Mucosa of descending colon (tissue), 3 donors: Measurements from ENCODE around the gene TRIM23. TPM values are rescaled to one million over a fixed set of nuclear protein-coding genes. Genes with fewer than 3 reads are reported as not detected.
A peak's percentile ranks its signal among the peaks of the same experiment; 100 is the strongest.

ENCODE experiments used
- ATAC-seq: fragments of 200-7000 bp; cut with Tn5 transposase; one replicate; pipeline ENCODE4 v1.9.1; 2020; ENCODE audit warnings: mild to moderate bottlenecking, moderate library complexity
- DNase-seq, 3 donors: peaks; one replicate each; pipeline ENCODE4 v3.0.0-alpha.2; 2020
- H3K36me3 ChIP-seq: fragments of 200-600 bp; one replicate; pipeline ENCODE4 v1.8.0; 2021; ENCODE audit warnings: low read depth, mild to moderate bottlenecking
- H3K4me1 ChIP-seq: fragments of 200-600 bp; one replicate; pipeline ENCODE4 v1.8.0; 2021; ENCODE audit warnings: low read depth, mild to moderate bottlenecking
- H3K4me3 ChIP-seq: fragments of 200-600 bp; one replicate; pipeline ENCODE4 v1.8.0; 2021; ENCODE audit warnings: mild to moderate bottlenecking
- H3K9me3 ChIP-seq: fragments of 200-600 bp; one replicate; pipeline ENCODE4 v1.8.0; 2021; ENCODE audit warnings: mild to moderate bottlenecking
- intact Hi-C, 2 donors: fragments of 100-400 bp; cut with DNase I in 1 of 2; cut with micrococcal nuclease in 1 of 2; formaldehyde crosslinking; loops; one replicate each; pipeline versions ENCODE4 v1.11.0 to v1.11.1; 2022; cut with DNase I, micrococcal nuclease
- total RNA-seq, 3 donors: library from RNA; stranded (reverse); fragmentation: NEBNext Ultra II Directional in 2 of 3; extraction: Animal tissue kit (Norgen Biotek cat#: 25700) in 2 of 3; gene quantifications; one replicate each; pipeline versions ENCODE4 v1.2.1 to v1.2.4, GENCODE V29; 2021 to 2023
- TF ChIP-seq, protein P1 (sequence below): fragments of 200-600 bp; IDR thresholded peaks from one replicate; pipeline ENCODE4 v1.8.0; 2022; ENCODE audit warnings: antibody characterized with exemption, mild to moderate bottlenecking
- donor health status: DM: no; HTN: no; CAD: no; lungs with moderate emphysema.
- donor health status: DM: no; HTN: no; CAD: no.
- donor health status: DM: no; HTN: yes; CAD: no.

Gene TRIM23
- total RNA-seq, 3 donors from 2014 or later, result 5.5 to 22.8 (median 8.5) TPM

DNA sequence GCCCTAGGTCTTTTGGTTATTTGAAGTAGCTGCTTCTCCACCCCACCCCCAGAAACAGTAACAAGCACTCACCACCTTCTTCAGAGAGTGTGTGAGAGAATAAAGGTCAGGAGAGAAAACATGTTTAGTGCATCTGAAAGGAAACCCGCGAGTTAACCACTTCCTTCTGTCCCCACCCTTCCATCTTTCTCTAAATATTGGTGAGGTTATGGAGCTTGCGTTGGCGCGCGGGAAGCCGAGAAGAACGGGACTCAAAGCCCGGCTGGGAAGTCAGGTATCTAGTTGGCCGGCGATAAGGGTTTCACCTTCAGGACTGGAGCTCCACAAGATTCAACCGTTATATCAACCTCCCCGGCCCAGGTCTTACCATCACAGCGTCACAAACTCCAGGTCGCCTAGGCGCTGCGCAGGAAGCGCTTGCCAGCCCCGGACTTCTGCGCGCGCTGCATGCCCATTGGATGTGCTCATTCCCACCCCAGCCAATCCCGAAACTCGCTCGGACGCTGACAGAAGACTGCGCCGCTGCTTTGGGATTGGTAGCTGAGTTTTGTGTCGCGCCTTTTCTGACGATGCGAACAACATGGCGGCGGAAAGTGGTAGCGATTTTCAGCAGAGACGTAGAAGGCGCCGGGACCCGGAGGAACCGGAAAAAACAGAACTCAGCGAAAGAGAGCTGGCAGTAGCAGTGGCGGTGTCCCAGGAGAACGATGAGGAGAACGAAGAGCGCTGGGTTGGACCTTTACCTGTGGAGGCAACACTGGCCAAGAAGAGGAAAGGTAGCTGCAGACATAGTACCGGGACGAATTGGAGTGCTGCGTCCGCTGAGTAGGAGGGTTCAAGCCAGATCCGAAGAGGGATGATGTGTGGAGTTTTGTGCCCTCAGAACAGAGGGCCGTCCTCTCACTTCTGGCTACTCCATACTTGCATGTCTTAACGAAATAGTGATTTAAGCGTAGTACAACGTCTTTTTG is 61.1 kb downstream of the TRIM23 start, which contains the start of the genes CENPK and PPWD1:
TSS of gene CENPK (minus strand) at position 438 of the 971 bp plus-strand sequence. CDS start 8,261 bp downstream, outside the sequence.
TSS of gene PPWD1 (plus strand) at position 566 of the 971 bp plus-strand sequence. CDS start at position 581, 15 bp downstream.
- DNase-seq, result peak; percentile 95 to 97 (median 96)
- Histone ChIP-seq H3K36me3 (no peaks in the 10 kb centered on the region), H3K9me3 (no peaks in the 10 kb centered on the region), H3K4me1 (peaks cover 15% of the 10 kb centered on the region), H3K4me3 (peak within 1 kb of the TSS; percentile 52)
- peak; percentile 100 for ATAC-seq
- intact Hi-C loops, result no loop called here
- TF ChIP-seq, protein P1, sequence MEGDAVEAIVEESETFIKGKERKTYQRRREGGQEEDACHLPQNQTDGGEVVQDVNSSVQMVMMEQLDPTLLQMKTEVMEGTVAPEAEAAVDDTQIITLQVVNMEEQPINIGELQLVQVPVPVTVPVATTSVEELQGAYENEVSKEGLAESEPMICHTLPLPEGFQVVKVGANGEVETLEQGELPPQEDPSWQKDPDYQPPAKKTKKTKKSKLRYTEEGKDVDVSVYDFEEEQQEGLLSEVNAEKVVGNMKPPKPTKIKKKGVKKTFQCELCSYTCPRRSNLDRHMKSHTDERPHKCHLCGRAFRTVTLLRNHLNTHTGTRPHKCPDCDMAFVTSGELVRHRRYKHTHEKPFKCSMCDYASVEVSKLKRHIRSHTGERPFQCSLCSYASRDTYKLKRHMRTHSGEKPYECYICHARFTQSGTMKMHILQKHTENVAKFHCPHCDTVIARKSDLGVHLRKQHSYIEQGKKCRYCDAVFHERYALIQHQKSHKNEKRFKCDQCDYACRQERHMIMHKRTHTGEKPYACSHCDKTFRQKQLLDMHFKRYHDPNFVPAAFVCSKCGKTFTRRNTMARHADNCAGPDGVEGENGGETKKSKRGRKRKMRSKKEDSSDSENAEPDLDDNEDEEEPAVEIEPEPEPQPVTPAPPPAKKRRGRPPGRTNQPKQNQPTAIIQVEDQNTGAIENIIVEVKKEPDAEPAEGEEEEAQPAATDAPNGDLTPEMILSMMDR, result no peak

DNA sequence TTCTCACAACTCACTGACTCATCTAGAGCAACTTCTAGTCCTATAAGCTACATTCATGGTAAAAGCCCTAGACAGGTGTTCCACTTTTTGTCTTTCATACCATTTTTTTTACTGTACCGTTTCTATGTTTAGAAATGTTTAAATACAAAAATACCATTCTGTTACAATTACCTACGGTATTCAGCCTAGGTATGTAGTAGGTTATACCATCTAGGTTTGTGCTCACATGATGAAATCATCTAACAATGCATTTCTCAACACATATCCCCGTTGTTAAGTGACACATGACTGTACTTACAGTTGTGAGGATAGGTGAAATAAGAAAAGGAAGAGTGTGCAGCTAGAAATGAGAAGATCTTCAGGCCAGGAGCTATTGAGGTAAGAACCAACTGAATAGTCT is 67.4 kb downstream of the TRIM23 start:
- no peaks in the 10 kb centered on the region for H3K36me3 ChIP-seq
- intact Hi-C loops, result no loop called here
- no peaks in the 10 kb centered on the region for H3K9me3 ChIP-seq
- TF ChIP-seq, protein P1, result no peak
- ATAC-seq, result no peak
- no peak overlapping the region for H3K4me3 ChIP-seq
- H3K4me1 ChIP-seq, result no peaks in the 10 kb centered on the region
- DNase-seq, result no peak

DNA sequence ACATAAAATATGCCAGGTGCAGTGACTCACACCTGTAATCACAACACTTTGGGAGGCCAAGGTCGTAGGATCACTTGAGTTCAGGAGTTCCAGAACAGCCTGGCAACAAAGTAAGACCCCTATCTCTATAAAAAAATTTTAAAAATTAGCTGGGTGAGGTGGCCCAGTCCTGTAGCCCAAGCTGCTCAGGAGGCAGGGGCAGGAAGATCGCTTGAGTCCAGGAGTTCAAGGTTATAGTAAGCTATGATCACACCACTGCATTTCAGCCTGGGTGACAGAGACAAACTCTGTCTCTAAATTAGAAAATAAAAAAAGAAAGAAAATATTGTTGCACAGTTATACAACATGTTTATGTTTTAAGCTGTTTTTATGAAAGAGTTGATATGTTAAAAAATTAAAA is 68.0 kb downstream of the TRIM23 start:
- no peak for DNase-seq
- intact Hi-C loops, result no loop called here
- Histone ChIP-seq H3K9me3 (no peaks in the 10 kb centered on the region), H3K4me3 (no peak overlapping the region), H3K4me1 (no peaks in the 10 kb centered on the region), H3K36me3 (no peaks in the 10 kb centered on the region)
- TF ChIP-seq, protein P1, result no peak
- ATAC-seq, result no peak

DNA sequence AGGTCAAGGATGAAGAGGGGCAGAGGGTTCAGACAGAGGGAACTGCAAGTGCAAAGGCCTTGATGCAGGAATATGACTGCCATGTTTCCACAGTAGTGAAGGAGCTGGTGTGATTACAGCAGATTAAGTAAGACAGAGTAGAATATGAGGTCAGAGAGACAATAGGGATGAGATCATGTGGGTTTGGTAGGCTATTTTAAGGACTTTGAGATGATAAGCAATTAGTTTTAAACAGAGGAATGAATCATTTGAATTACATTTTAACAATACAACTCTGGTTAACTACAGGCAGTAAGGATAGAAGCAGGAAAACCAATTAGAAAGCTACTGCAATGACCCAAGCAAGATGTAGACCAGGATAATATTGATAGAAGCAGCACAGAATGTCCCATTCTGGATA is 68.8 kb downstream of the TRIM23 start:
- DNase-seq (no peak), ATAC-seq (peak; percentile 25)
- Histone ChIP-seq H3K36me3 (no peaks in the 10 kb centered on the region), H3K4me3 (no peak overlapping the region), H3K4me1 (no peaks in the 10 kb centered on the region), H3K9me3 (no peaks in the 10 kb centered on the region)
- intact Hi-C loops, result no loop called here
- TF ChIP-seq, protein P1, result no peak

DNA sequence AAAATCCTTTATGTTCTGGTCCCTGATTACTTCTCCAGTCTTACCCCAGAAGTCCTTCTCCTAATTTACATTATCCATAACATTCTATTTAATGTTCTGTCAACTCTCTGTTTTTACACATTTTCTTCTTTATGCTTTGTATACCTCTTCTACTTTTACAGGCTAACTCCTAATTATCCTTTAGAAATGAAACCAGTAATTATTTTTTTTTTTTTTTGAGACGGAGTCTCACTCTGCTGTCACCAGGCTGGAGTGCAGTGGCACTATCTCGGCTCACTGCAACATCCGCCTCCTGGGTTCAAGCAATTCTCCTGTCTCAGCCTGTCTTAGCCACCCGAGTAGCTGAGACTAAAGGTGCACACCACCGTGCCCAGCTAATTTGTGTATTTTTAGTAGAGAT is 70.2 kb downstream of the TRIM23 start:
- ATAC-seq (no peak), DNase-seq (no peak)
- Histone ChIP-seq H3K4me1 (no peaks in the 10 kb centered on the region), H3K9me3 (no peaks in the 10 kb centered on the region), H3K36me3 (no peaks in the 10 kb centered on the region), H3K4me3 (no peak overlapping the region)
- intact Hi-C loops, result no loop called here
- TF ChIP-seq, protein P1, result no peak
